Tibial artery (tissue), 4 donors: Measurements from ENCODE around the gene ZBTB46.

Experiments
- DNase-seq, 2 donors: peaks; one replicate each; pipeline ENCODE4 v3.0.0-alpha.2; 2019
- H3K27ac ChIP-seq, 2 donors: fragments of 200-600 bp; sonication (generic) in 1 of 2; 1 replicate in 1 of 2; 2 replicates in 1 of 2; pipeline ENCODE4 v1.5.1; 2018 to 2019; ENCODE audit warnings: mild to moderate bottlenecking in 1 of 2
- H3K27me3 ChIP-seq, 2 donors: fragments of 200-600 bp; sonication (generic) in 1 of 2; one replicate each; pipeline versions ENCODE4 v1.5.1 to v1.6.0; 2016 to 2019
- H3K36me3 ChIP-seq, 3 donors: fragments of 200-600 bp; sonication (generic) in 2 of 3; one replicate each; pipeline ENCODE4 v1.5.1; 2016 to 2019; ENCODE audit warnings: mild to moderate bottlenecking in 2 of 3
- H3K4me1 ChIP-seq, 4 donors: fragments of 200-600 bp; sonication (generic) in 2 of 4; 1 replicate in 3 of 4; 2 replicates in 1 of 4; pipeline ENCODE4 v1.5.1; 2016 to 2019
- H3K4me3 ChIP-seq, 2 donors: fragments of 200-600 bp; sonication (generic) in 1 of 2; 1 replicate in 1 of 2; 2 replicates in 1 of 2; pipeline ENCODE4 v1.5.1; 2018 to 2019; ENCODE audit warnings: mild to moderate bottlenecking in 2 of 2
- H3K9me3 ChIP-seq, 3 donors: fragments of 200-600 bp; sonication (generic) in 1 of 3; one replicate each; pipeline ENCODE4 v1.5.1; 2016 to 2019
- CTCF ChIP-seq, 2 experiments: fragments of 200-600 bp in 1 of 2; fragments of 450-650 bp in 1 of 2; IDR thresholded peaks; one replicate each; pipeline ENCODE4 v1.5.1; 2017 to 2019; ENCODE audit warnings: antibody characterized with exemption in 2 of 2, mild to moderate bottlenecking in 1 of 2, moderate library complexity in 1 of 2
- intact Hi-C: fragments of 100-400 bp; cut with DNase I; formaldehyde crosslinking; loops from one replicate; pipeline ENCODE4 v1.15.0; 2023; ENCODE audit warnings: low total_unique reads

The ZBTB46 gene

GRCh38 chr20:63754008-63754407, 77.1 kb downstream of the ZBTB46 start:
- no peak for DNase-seq
- intact Hi-C loops, result no loop called here
- Histone ChIP-seq H3K9me3 (no peaks in the 10 kb centered on the region), H3K4me1 (no peaks in the 10 kb centered on the region), H3K36me3 (peaks cover 0 to 16% (median 0%) of the 10 kb centered on the region in 3 donors), H3K27me3 (no peaks in the 10 kb centered on the region), H3K27ac (no peak overlapping the region), H3K4me3 (no peak overlapping the region)
- no peak for TF ChIP-seq CTCF (IDR thresholded peaks at IDR 0.05)

- intact Hi-C loops, result no loop called here
- no peak for DNase-seq
- Histone ChIP-seq H3K4me3 (no peak overlapping the region), H3K9me3 (no peaks in the 10 kb centered on the region), H3K27ac (no peak overlapping the region), H3K4me1 (no peaks in the 10 kb centered on the region), H3K27me3 (no peaks in the 10 kb centered on the region), H3K36me3 (peaks cover 0 to 16% (median 0%) of the 10 kb centered on the region in 3 donors)
- TF ChIP-seq CTCF (IDR thresholded peaks at IDR 0.05), result no peak
Observed at GRCh38 chr20:63753381-63753780, 77.7 kb downstream of the ZBTB46 start.

GRCh38 chr20:63752411-63753101, 78.5 kb downstream of the ZBTB46 start:
- Histone ChIP-seq H3K4me1 (no peaks in the 10 kb centered on the region), H3K9me3 (no peaks in the 10 kb centered on the region), H3K4me3 (no peak overlapping the region), H3K27me3 (no peaks in the 10 kb centered on the region), H3K36me3 (peaks cover 0 to 16% (median 0%) of the 10 kb centered on the region in 3 donors), H3K27ac (no peak overlapping the region)
- intact Hi-C loops, result no loop called here
- TF ChIP-seq CTCF (IDR thresholded peaks at IDR 0.05), result no peak
- no peak for DNase-seq

GRCh38 chr20:63751471-63752271, 79.4 kb downstream of the ZBTB46 start:
- Histone ChIP-seq H3K27ac (no peak overlapping the region), H3K4me3 (no peak overlapping the region), H3K36me3 (peaks cover 0 to 19% (median 0%) of the 10 kb centered on the region in 3 donors), H3K27me3 (no peaks in the 10 kb centered on the region), H3K4me1 (no peaks in the 10 kb centered on the region), H3K9me3 (no peaks in the 10 kb centered on the region)
- intact Hi-C loops, result no loop called here
- no peak for DNase-seq
- no peak for TF ChIP-seq CTCF (IDR thresholded peaks at IDR 0.05)

- Histone ChIP-seq H3K27me3 (no peaks in the 10 kb centered on the region), H3K4me3 (no peak overlapping the region), H3K4me1 (no peaks in the 10 kb centered on the region), H3K36me3 (peaks cover 0 to 26% (median 0%) of the 10 kb centered on the region in 3 donors), H3K9me3 (no peaks in the 10 kb centered on the region), H3K27ac (no peak overlapping the region)
- no peak for TF ChIP-seq CTCF (IDR thresholded peaks at IDR 0.05)
- no peak for DNase-seq
- intact Hi-C loops, result no loop called here
Observed at GRCh38 chr20:63750807-63751470, 80.1 kb downstream of the ZBTB46 start.
